ENCODE results near the gene TMEM254.
"Not testable (repeated sequence)": the region's sequence is repeated elsewhere in the genome, so short reads cannot be mapped to it uniquely, and the experiment has no call there.

The TMEM254 gene

GRCh38 chr10:80100116-80100515 is 21.7 kb downstream of the TMEM254 start:
- no peak overlapping the region for H3K4me3 ChIP-seq (ENCODE audit: low read length)
- no peak for TF ChIP-seq ZNF274 (IDR thresholded peaks at IDR 0.05; ENCODE audit: low read depth, low read length)

GRCh38 chr10:80100861-80101695 is 22.6 kb downstream of the TMEM254 start:
- no peak for TF ChIP-seq ZNF274 (IDR thresholded peaks at IDR 0.05; ENCODE audit: low read depth, low read length)
- no peak overlapping the region for H3K4me3 ChIP-seq (ENCODE audit: low read length)

- no peak overlapping the region for H3K4me3 ChIP-seq (ENCODE audit: low read length)
- no peak for TF ChIP-seq ZNF274 (IDR thresholded peaks at IDR 0.05; ENCODE audit: low read depth, low read length)
These were observed 25.8 kb downstream of the TMEM254 start for GRCh38 chr10:80104066-80104926.

GRCh38 chr10:80108576-80109239 is 30.2 kb downstream of the TMEM254 start:
- no peak overlapping the region for H3K4me3 ChIP-seq (ENCODE audit: low read length)
- no peak for TF ChIP-seq ZNF274 (IDR thresholded peaks at IDR 0.05; ENCODE audit: low read depth, low read length)

GRCh38 chr10:80110986-80111385 is 32.5 kb downstream of the TMEM254 start:
- H3K4me3 ChIP-seq (ENCODE audit: low read length): no peak overlapping the region
- TF ChIP-seq ZNF274 (IDR thresholded peaks at IDR 0.05; ENCODE audit: low read depth, low read length): no peak

- no peak overlapping the region for H3K4me3 ChIP-seq (ENCODE audit: low read length)
- no peak for TF ChIP-seq ZNF274 (IDR thresholded peaks at IDR 0.05; ENCODE audit: low read depth, low read length)
These were observed 40.2 kb downstream of the TMEM254 start for GRCh38 chr10:80118669-80119068.

GRCh38 chr10:80122110-80122710 is 43.7 kb downstream of the TMEM254 start:
- no peak for TF ChIP-seq ZNF274 (IDR thresholded peaks at IDR 0.05; ENCODE audit: low read depth, low read length)
- H3K4me3 ChIP-seq (ENCODE audit: low read length): no peak overlapping the region

- TF ChIP-seq ZNF274 (IDR thresholded peaks at IDR 0.05; ENCODE audit: low read depth, low read length): no peak
- H3K4me3 ChIP-seq (ENCODE audit: low read length): no peak overlapping the region
These were observed 44.3 kb downstream of the TMEM254 start for GRCh38 chr10:80122746-80123145.

- TF ChIP-seq ZNF274 (IDR thresholded peaks at IDR 0.05; ENCODE audit: low read depth, low read length): no peak
- no peak overlapping the region for H3K4me3 ChIP-seq (ENCODE audit: low read length)
These were observed 48.4 kb downstream of the TMEM254 start for GRCh38 chr10:80126876-80127275.

- no peak for TF ChIP-seq ZNF274 (IDR thresholded peaks at IDR 0.05; ENCODE audit: low read depth, low read length)
- no peak overlapping the region for H3K4me3 ChIP-seq (ENCODE audit: low read length)
These were observed 53.0 kb downstream of the TMEM254 start for GRCh38 chr10:80131499-80131901.

GRCh38 chr10:80132299-80133139 is 54.1 kb downstream of the TMEM254 start, which contains the start of gene PLAC9:
Gene PLAC9, plus strand, starts transcription at chr10:80132730. Its CDS starts 33 bp downstream, at chr10:80132763.
- no peak for TF ChIP-seq ZNF274 (IDR thresholded peaks at IDR 0.05; ENCODE audit: low read depth, low read length)
- no peak within 1 kb of the TSS for H3K4me3 ChIP-seq (ENCODE audit: low read length)

- H3K4me3 ChIP-seq (ENCODE audit: low read length): no peak overlapping the region
- no peak for TF ChIP-seq ZNF274 (IDR thresholded peaks at IDR 0.05; ENCODE audit: low read depth, low read length)
These were observed 54.7 kb downstream of the TMEM254 start for GRCh38 chr10:80133206-80133605.

- H3K4me3 ChIP-seq (ENCODE audit: low read length): not testable (repeated sequence)
These were observed 55.2 kb downstream of the TMEM254 start for GRCh38 chr10:80133687-80134086.
